Heart right ventricle (tissue), 16 donors: Measurements from ENCODE around the gene RAB11FIP3. TPM values are rescaled to one million over a fixed set of nuclear protein-coding genes. Genes with fewer than 3 reads are reported as not detected.

Source experiments
- ATAC-seq, 8 donors: fragments of 200-7000 bp; cut with Tn5 transposase; one replicate each; pipeline ENCODE4 v1.9.1; 2020; ENCODE audit warnings: mild to moderate bottlenecking in 8 of 8, moderate library complexity in 8 of 8, moderate number of reproducible peaks in 1 of 8
- DNase-seq, 2 donors: peaks; one replicate each; pipeline ENCODE4 v3.0.0-alpha.2; 2020
- H3K27ac ChIP-seq, 10 donors: fragments of 200-600 bp; sonication (generic) in 2 of 10; one replicate each; pipeline versions ENCODE4 v1.5.0 to v1.8.0; 2020 to 2022; ENCODE audit warnings: mild to moderate bottlenecking in 3 of 10
- H3K27me3 ChIP-seq, 7 donors: fragments of 200-600 bp; one replicate each; pipeline ENCODE4 v1.8.0; 2021 to 2022; ENCODE audit warnings: mild to moderate bottlenecking in 2 of 7
- H3K36me3 ChIP-seq, 9 donors: fragments of 200-600 bp; sonication (generic) in 1 of 9; one replicate each; pipeline versions ENCODE4 v1.5.0 to v1.8.0; 2020 to 2022; ENCODE audit warnings: mild to moderate bottlenecking in 2 of 9
- H3K4me1 ChIP-seq, 9 donors: fragments of 200-600 bp; sonication (generic) in 1 of 9; one replicate each; pipeline versions ENCODE4 v1.5.0 to v1.8.0; 2020 to 2022; ENCODE audit warnings: mild to moderate bottlenecking in 4 of 9
- H3K4me3 ChIP-seq, 10 donors: fragments of 200-600 bp; sonication (generic) in 2 of 10; one replicate each; pipeline versions ENCODE4 v1.5.0 to v1.8.0; 2020 to 2022; ENCODE audit warnings: mild to moderate bottlenecking in 7 of 10, moderate library complexity in 2 of 10
- H3K9me3 ChIP-seq, 11 donors: fragments of 200-600 bp in 10 of 11; sonication (generic) in 2 of 11; one replicate each; pipeline versions ENCODE4 v1.5.0 to v1.8.0; 2013 to 2022; ENCODE audit warnings: mild to moderate bottlenecking in 2 of 11, control low read depth in 1 of 11, moderate library complexity in 1 of 11
- WGBS, 2 donors: extraction: QIAGEN DNeasy Blood & Tissue Kit; methylation state at CpG; one replicate each; pipeline ENCODE4 v1.1.7; 2013; ENCODE audit warnings: inconsistent platforms in 1 of 2; 5-methylcytosine and 5-hydroxymethylcytosine counted together
- intact Hi-C, 10 donors: fragments of 100-400 bp; cut with DNase I; formaldehyde crosslinking; loops; one replicate each; pipeline versions ENCODE4 v1.11.1 to v1.14.2; 2022
- polyA plus RNA-seq, 2 donors: library from polyadenylated mRNA; stranded (reverse); fragments of 200-250 nt; gene quantifications; one replicate each; pipeline ENCODE4 v1.2.3, GENCODE V29; 2013
- total RNA-seq, 10 donors: library from RNA; stranded (reverse); fragmentation: NEBNext Ultra II Directional in 3 of 10; extraction: Animal tissue kit (Norgen Biotek cat#: 25700) in 3 of 10; gene quantifications; one replicate each; pipeline versions ENCODE4 v1.2.1 to v1.2.4, GENCODE V29; 2021 to 2023
- TF ChIP-seq, protein P1 (sequence below), 9 donors: fragments of 200-600 bp; sonication (generic) in 2 of 9; IDR thresholded peaks; one replicate each; pipeline versions ENCODE4 v1.5.0 to v1.8.0; 2021 to 2022; ENCODE audit warnings: antibody characterized with exemption in 9 of 9, mild to moderate bottlenecking in 5 of 9, moderate library complexity in 1 of 9
- donor health status: Arrhythmogenic right ventricular cardiomyopathy.
- donor health status: ischemic (EF 13 %, LVEDD 7.1; RV severe dilation, severe dysfunction).
- donor health status: healthy with polysubstance abuse.
- donor health status: DM: no; HTN: yes; CAD: no.
- donor health status: DM: no; HTN: no; CAD: no.
- donor health status: ischemic (EF 25% LVEDD 6.9; RV normal size, moderate dysfunction).
- donor health status: ischemic (EF 25% LVEDD 5.7; RV mildly dilated, moderate dysfunction).
- donor health status: healthy.
- donor health status: DM: yes; HTN: yes; CAD: no.
- donor health status: Ischemic cardiomyopathy.
- donor health status: ischemic (EF 35%, LVEDD 5.7; RV mildly dilated, moderate dysfunction).
- donor health status: nonischemic (EF 11% LVEDD 7.7; RV severe dilation, severe dysfunction).
- donor health status: DM: yes; HTN: yes; CAD: no.
- donor health status: PGD.
- donor health status: ischemic (EF 29% LVEDD 5.4; RV normal size, mild dysfunction).
- donor health status: nonischemic (EF 23%, LVEDD 6.1; RV moderate dilation, normal function).

RAB11FIP3 gene
- total and polyA plus RNA-seq, 12 donors, result 16.6 to 40.3 (median 29.1) TPM

DNA sequence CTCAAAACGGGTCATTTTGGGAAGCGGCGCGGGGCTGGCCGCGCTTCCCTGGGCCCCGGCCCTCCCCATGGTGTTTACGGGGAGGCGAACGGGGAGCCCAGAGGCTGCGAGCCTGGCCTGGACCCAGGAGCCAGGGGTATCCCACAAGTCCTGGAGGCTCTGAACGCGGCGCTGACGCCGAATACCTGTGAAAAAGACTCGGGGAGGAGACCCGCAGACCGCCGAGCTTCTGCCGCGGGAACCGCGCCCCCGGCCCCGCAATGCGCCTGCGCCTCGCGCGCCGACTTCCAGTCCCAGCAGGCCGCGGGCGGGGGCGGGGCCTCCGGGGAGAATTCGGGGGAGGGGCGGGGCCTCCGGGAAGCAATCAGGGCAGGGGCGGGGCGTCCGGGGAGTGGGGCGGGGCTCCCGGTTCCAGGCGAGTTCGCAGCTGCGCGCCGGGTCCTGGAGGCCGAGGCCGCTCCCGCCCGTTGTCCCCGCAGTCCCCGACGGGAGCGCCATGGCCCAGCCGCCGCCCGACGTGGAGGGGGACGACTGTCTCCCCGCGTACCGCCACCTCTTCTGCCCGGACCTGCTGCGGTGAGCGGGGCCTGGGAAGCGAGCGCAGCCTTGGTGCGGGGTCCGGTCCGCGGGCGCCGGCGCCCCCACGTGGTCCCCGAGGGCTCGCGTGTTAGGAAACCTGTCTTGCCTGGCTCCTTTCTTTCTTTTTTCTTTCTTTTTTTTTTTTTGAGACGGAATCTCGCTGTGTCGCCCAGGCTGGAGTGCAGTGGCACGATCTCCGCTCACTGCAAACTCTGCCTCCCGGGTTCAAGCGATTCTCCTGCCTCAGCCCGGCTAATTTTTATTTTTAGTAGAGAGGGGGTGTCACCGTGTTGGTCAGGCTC lies 23.7 kb upstream of the RAB11FIP3 start, which contains the start of gene DECR2:
Gene DECR2, plus strand, starts transcription at position 418 of the 881 bp plus-strand sequence. Its CDS starts 79 bp downstream, at position 497.
- ATAC-seq (peak; percentile 89 to 93 (median 91)), DNase-seq (peak; percentile 96 to 98)
- H3K9me3 ChIP-seq, result no peaks in the 10 kb centered on the region
- H3K4me1 ChIP-seq, result peaks cover under 1 to 33% (median 21%) of the 10 kb centered on the region in 9 donors
- TF ChIP-seq, protein P1, sequence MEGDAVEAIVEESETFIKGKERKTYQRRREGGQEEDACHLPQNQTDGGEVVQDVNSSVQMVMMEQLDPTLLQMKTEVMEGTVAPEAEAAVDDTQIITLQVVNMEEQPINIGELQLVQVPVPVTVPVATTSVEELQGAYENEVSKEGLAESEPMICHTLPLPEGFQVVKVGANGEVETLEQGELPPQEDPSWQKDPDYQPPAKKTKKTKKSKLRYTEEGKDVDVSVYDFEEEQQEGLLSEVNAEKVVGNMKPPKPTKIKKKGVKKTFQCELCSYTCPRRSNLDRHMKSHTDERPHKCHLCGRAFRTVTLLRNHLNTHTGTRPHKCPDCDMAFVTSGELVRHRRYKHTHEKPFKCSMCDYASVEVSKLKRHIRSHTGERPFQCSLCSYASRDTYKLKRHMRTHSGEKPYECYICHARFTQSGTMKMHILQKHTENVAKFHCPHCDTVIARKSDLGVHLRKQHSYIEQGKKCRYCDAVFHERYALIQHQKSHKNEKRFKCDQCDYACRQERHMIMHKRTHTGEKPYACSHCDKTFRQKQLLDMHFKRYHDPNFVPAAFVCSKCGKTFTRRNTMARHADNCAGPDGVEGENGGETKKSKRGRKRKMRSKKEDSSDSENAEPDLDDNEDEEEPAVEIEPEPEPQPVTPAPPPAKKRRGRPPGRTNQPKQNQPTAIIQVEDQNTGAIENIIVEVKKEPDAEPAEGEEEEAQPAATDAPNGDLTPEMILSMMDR (IDR thresholded peaks at IDR 0.05), result peak in 8 of 9 donors; percentile 24 to 83 (median 58)
- H3K36me3 ChIP-seq, result peaks cover 0 to 14% (median 0%) of the 10 kb centered on the region in 9 donors
- intact Hi-C loops, result loop anchor here in 3 of 10 donors (2.0 kb wide), 2 partner anchors 19 to 23 kb away; partner anchors contain the start of gene RAB11FIP3 (in 2 of the 3)
- 0 to 1% methylated on average over 71 to 91 of the region's 91 CpGs for whole genome bisulfite sequencing, 2 donors
- H3K4me3 ChIP-seq, result peak within 1 kb of the TSS; percentile 53 to 97 (median 84)
- peak within 1 kb of the TSS; percentile 51 to 97 (median 92) for H3K27ac ChIP-seq
- no peaks in the 10 kb centered on the region for H3K27me3 ChIP-seq

DNA sequence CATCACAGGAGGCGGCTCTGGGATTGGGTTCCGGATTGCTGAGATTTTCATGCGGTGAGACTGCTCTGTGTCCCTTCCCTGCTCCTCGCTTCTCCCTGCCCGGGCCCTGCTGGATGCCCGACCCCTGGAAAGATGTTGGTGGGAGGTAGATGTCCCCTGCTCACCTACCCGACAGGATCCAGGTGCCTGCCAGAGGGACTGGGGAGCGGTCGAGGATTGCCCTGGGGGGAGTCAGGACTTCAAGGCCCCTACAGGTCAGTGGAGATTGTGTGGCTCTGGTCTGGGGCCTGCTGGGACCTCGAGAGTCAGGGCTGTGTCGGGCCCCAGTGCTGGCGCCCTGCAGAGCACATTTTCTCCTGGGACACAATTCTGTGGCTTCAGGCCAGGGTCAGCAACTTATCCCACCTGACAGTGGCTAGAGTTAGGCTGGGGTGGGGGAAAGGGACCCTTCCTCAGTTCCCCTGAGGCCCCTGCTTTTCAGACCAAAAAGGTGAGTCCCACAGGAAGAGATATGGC lies 20.4 kb upstream of the RAB11FIP3 start:
- ATAC-seq (no peak), DNase-seq (no peak)
- H3K27me3 ChIP-seq, result no peaks in the 10 kb centered on the region
- 91 to 93% methylated on average over 12 of the region's 12 CpGs for WGBS, 2 donors
- intact Hi-C loops, result no loop called here
- H3K4me3 ChIP-seq, result no peak overlapping the region
- no peaks in the 10 kb centered on the region for H3K9me3 ChIP-seq
- H3K27ac ChIP-seq, result no peak overlapping the region
- peaks cover 0 to 21% (median 13%) of the 10 kb centered on the region in 9 donors for H3K4me1 ChIP-seq
- H3K36me3 ChIP-seq, result peaks cover 0 to 11% (median 0%) of the 10 kb centered on the region in 9 donors
- TF ChIP-seq, protein P1 (IDR thresholded peaks at IDR 0.05), result no peak

DNA sequence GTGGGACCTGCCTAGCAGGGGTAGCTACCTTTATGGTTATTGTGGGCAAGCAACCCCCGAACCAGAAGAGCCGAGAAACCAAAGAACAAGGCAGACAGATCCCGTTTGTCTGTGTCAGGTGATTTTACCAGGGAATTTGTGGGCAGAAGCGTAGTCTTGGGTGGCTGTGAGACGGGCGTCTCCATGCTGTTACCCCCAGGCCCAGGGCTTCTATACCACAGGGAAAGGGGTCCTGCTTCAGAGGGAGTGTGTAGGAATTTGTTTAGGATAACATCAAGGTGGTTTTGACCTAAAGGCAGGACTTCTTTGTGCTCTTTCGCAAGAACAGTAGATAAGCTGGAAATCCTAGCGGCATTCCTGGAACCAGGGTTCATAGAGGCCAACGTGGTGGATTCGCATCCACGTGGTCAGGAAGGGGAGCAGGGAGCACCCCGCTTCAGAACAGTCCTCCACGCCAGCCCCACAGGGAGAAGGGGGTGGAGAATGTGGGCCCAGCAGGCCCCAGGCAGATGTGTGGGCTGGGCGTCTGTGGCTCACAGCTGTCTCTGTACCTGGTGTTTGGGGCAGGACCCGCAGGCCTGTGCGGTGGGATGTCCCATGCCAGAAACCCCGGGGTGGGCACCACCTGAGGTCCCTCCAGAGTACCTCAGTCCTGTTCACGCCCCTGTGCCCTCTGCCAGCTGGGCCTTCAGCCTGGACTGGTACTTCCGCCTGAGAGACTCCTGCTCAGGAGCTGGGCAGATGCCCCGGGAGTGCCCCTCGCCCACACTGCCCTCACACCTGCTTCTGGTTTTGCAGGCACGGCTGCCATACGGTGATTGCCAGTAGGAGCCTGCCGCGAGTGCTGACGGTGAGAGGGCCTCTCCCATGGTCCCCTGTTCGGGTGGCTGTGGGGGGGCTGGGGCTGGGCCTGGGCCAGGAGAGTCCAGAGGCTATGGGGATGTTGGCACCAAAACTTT lies 19.6 kb upstream of the RAB11FIP3 start:
- intact Hi-C loops, result no loop called here
- DNase-seq (no peak), ATAC-seq (no peak)
- Histone ChIP-seq H3K4me3 (no peak overlapping the region), H3K9me3 (no peaks in the 10 kb centered on the region), H3K36me3 (peaks cover 0 to 13% (median 0%) of the 10 kb centered on the region in 9 donors), H3K4me1 (peaks cover 0 to 14% (median 8%) of the 10 kb centered on the region in 9 donors), H3K27me3 (no peaks in the 10 kb centered on the region), H3K27ac (no peak overlapping the region)
- 91 to 92% methylated on average over 27 of the region's 27 CpGs for WGBS, 2 donors
- TF ChIP-seq, protein P1 (IDR thresholded peaks at IDR 0.05), result no peak
